Large intestine (tissue), 3 donors: Measurements from ENCODE around the gene WNT4. TPM values are rescaled to one million over a fixed set of nuclear protein-coding genes. Genes with fewer than 3 reads are reported as not detected.

Source experiments
- DNase-seq, 2 donors: peaks; one replicate each; pipeline versions ENCODE4 v3.0.0 to v3.0.0-alpha.2; 2013
- H3K27ac ChIP-seq: one replicate; pipeline ENCODE4 v1.5.1; 2013; ENCODE audit warnings: low read length
- H3K27me3 ChIP-seq: 2 replicates; pipeline ENCODE4 v1.6.1; 2013; ENCODE audit warnings: low read length; ENCODE audit not compliant: control insufficient read depth, insufficient read depth
- H3K36me3 ChIP-seq: 2 replicates; pipeline ENCODE4 v1.6.1; 2013; ENCODE audit warnings: low read length; ENCODE audit not compliant: control insufficient read depth, insufficient read depth
- H3K4me1 ChIP-seq: one replicate; pipeline ENCODE4 v1.6.1; 2013; ENCODE audit warnings: low read length; ENCODE audit not compliant: control insufficient read depth, insufficient read depth
- H3K4me3 ChIP-seq: one replicate; pipeline ENCODE4 v1.5.1; 2013; ENCODE audit warnings: low read length
- H3K9me3 ChIP-seq: one replicate; pipeline ENCODE4 v1.6.1; 2013; ENCODE audit warnings: mild to moderate bottlenecking, low read depth, low read length, moderate library complexity; ENCODE audit not compliant: control insufficient read depth
- WGBS: methylation state at CpG from one replicate; pipeline ENCODE4 v1.1.5; 2013; ENCODE audit warnings: low lambda C conversion rate; ENCODE audit not compliant: insufficient coverage; 5-methylcytosine and 5-hydroxymethylcytosine counted together
- polyA plus RNA-seq: library from polyadenylated mRNA; unstranded; fragments of 120-200 nt; gene quantifications from one replicate; pipeline ENCODE4 v1.2.1, GENCODE V29; 2013

Gene WNT4
- polyA plus RNA-seq, 1 donor: 2.2 TPM

DNA sequence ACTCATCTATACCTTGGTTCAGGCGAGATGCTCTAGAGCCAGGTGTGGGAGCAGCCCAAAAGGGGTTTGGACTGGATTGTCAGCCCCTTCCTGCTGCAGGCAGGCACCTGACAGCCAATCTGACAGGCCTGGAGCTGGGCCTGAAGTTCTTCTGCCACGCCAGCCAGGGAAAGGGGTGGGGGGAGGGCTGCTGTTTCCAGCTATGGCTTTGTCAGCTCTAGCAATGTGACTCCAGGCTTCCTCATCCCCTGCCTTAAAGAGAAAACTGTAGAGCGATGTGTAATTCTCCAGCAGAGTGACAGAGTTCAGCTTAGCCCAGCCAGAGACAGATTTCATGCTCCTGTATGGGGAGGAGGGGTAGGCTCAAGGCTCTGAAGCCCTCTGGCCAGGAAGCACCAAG, 30.3 kb downstream of the WNT4 start:
- no CpG with 5 or more reads among the region's 3 CpGs for WGBS
- no peak overlapping the region for H3K4me3 ChIP-seq
- DNase-seq: no peak
- peaks cover 32% of the 10 kb centered on the region for H3K4me1 ChIP-seq
- peaks cover 26% of the 10 kb centered on the region for H3K36me3 ChIP-seq
- no peaks in the 10 kb centered on the region for H3K27me3 ChIP-seq
- no peak overlapping the region for H3K27ac ChIP-seq
- no peaks in the 10 kb centered on the region for H3K9me3 ChIP-seq

DNA sequence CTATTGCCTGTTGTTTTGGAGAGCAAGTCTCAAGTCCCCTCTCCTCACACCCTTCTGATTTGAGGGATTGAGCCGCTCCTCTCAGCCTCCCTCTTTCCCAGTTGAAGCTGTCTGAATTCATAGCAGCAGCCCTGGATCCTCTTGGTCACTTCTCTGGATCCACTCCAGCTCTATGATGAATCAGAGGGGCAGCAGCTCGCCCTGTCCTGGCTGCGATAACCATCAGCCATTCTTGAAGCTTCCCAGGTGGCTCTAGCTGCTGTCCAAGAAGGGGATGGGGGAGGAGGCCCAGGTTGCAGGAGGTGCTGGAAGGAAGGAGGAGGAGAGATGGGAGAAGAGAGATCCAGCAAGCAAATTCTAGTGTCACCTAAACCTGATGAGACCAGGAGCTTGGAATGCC, 31.3 kb downstream of the WNT4 start:
- Histone ChIP-seq H3K27me3 (no peaks in the 10 kb centered on the region), H3K36me3 (peaks cover 22% of the 10 kb centered on the region), H3K9me3 (no peaks in the 10 kb centered on the region), H3K4me3 (no peak overlapping the region), H3K4me1 (peaks cover 32% of the 10 kb centered on the region), H3K27ac (no peak overlapping the region)
- DNase-seq: no peak
- 100% methylated on average over 1 of the region's 3 CpGs for WGBS

DNA sequence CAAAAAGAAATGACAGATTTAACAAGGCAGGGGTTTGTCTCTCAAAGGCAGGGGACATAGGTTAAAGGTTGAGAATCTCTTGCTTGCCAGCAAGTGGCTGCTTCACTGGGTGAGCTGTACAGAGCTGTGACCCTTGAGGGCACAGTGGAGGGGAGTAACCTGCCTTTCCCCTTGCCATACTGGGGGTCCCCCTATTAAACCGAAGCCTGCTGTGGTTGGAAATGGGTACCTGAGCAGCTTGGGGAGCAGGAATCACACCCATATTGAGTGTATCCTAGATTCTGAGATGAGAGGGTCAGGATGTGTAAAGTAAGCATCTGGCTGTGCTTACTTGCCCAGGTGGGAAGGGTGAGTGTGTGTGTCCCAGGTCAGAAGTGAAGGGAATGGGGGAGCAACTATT, 31.8 kb downstream of the WNT4 start:
- WGBS: no CpG with 5 or more reads among the region's 1 CpG
- H3K36me3 ChIP-seq: peaks cover 24% of the 10 kb centered on the region
- H3K27ac ChIP-seq: no peak overlapping the region
- H3K4me3 ChIP-seq: no peak overlapping the region
- peaks cover 32% of the 10 kb centered on the region for H3K4me1 ChIP-seq
- no peaks in the 10 kb centered on the region for H3K27me3 ChIP-seq
- H3K9me3 ChIP-seq: no peaks in the 10 kb centered on the region
- DNase-seq: no peak

DNA sequence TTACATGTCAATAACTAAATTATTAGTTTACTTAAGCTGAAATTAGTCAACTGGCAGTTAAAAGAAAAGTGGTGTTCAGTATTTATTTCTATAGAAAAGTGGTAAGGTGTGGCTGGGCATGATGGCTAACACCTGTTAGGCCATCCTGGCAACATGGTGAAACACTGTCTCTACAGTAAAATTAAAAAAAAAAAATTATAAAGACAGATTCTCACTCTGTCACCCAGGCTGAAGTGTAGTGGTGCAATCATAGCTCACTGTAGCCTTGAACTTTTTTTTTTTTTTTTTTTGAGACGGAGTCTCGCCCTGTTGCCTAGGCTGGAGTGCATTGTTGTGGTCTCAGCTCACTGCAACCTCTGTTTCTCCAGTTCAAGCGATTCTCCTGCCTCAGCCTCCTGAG, 32.9 kb downstream of the WNT4 start:
- WGBS: no CpG with 5 or more reads among the region's 3 CpGs
- peaks cover 30% of the 10 kb centered on the region for H3K4me1 ChIP-seq

DNA sequence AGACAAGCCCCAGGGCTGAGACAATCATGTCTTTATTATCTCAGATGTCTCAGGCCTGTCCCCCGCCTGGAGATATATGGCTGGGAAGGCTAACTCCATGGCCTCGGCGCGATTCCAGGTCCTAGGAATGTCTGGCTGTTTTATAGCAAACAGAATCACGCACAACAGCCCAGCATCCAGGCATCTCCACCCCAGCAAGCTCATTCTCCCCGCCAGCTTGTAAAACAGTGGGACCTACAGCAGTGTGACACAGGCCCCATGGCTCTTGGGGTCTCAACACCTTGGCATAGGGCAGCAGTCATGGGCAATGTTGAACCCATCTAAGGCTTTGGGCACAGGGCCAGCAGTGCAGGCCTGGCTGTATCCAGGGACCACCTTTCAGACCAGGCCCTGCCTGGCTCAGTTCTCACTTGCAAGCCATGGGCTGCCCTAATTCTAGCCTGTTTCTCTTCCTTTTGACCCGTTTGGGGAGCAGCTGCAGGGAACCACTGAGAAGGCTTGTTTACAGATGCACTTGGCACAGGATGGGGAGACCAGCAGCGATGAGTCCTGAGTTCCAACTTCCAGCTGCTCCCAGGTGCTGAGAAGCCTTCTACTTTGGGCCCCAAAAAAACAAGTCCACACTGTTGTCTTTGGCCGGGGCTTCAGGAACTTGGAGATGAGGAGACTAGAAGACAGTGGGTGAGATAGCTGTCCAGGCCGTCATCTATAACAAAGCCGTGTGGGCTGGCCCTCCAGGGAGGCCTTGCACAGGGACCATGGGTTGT, 34.4 kb downstream of the WNT4 start:
- H3K36me3 ChIP-seq: peaks cover 26% of the 10 kb centered on the region
- no CpG with 5 or more reads among the region's 11 CpGs for WGBS
- no peaks in the 10 kb centered on the region for H3K9me3 ChIP-seq
- no peaks in the 10 kb centered on the region for H3K27me3 ChIP-seq
- DNase-seq: peak in 1 of 2 donors; percentile 17
- peaks cover 17% of the 10 kb centered on the region for H3K4me1 ChIP-seq
- H3K4me3 ChIP-seq: no peak overlapping the region
- peak overlapping the region; percentile 13 for H3K27ac ChIP-seq

More for the DNA sequence above, 32.9 kb downstream of the WNT4 start:
- Histone ChIP-seq H3K27ac (no peak overlapping the region), H3K9me3 (no peaks in the 10 kb centered on the region), H3K36me3 (peaks cover 24% of the 10 kb centered on the region), H3K4me3 (no peak overlapping the region), H3K27me3 (no peaks in the 10 kb centered on the region)
- DNase-seq: no peak

DNA sequence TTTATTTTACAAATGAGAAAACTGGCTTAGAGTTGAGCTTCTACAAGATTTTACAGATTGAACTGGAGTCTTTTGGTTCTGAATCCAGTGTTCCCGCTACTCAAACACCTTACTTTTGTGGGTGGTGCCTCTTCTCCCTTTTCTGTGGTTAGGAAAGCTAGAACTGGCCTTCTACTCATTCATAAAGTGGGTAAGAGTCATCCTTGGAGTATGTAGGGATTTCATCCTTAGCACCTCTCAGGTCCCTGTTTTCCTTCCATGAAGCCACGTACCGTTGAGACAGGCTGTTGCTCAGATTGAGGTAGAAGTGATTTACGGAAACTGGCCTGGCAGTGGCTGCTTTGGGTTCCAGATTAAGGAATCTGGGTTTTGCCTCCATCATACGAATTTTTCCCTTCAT, 35.8 kb downstream of the WNT4 start:
- peaks cover 17% of the 10 kb centered on the region for H3K36me3 ChIP-seq
- no peak overlapping the region for H3K27ac ChIP-seq
- no peaks in the 10 kb centered on the region for H3K9me3 ChIP-seq
- H3K4me3 ChIP-seq: no peak overlapping the region
- H3K27me3 ChIP-seq: no peaks in the 10 kb centered on the region
- no peak for DNase-seq
- H3K4me1 ChIP-seq: peaks cover 17% of the 10 kb centered on the region
- 100% methylated on average over 3 of the region's 5 CpGs for WGBS

DNA sequence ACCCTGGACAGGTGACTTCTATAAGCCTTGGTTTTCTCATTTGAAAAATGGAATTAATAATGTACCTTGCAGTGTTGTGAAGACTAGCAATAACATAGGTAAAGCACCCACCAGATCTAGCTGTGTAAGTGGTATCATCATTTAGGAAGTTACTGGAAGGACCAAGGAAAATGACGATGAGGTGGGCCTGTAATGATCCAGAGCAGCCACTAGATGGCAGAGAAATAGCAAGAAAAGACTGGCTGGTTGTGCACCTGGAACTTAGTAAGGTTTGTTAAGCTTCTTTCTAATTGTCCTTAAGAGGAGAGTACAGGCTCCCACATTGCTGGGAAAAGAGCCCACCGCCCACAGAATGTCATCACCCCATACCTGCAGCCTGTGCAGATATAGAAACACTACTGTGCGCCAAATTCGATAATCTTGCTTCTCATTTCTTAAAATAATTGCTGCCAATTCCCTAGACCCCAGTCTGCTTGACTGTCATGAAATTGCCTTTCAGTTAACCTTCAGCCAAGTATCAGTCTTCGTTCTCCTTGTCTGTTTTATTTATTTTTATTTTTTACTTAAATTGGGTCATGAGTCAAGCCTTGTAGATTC, 37.2 kb downstream of the WNT4 start:
- Histone ChIP-seq H3K36me3 (peaks cover 13% of the 10 kb centered on the region), H3K27ac (no peak overlapping the region), H3K9me3 (no peaks in the 10 kb centered on the region), H3K4me1 (peaks cover 17% of the 10 kb centered on the region), H3K27me3 (no peaks in the 10 kb centered on the region), H3K4me3 (no peak overlapping the region)
- 100% methylated on average over 2 of the region's 5 CpGs for WGBS
- DNase-seq: peak in 1 of 2 donors; percentile 60

DNA sequence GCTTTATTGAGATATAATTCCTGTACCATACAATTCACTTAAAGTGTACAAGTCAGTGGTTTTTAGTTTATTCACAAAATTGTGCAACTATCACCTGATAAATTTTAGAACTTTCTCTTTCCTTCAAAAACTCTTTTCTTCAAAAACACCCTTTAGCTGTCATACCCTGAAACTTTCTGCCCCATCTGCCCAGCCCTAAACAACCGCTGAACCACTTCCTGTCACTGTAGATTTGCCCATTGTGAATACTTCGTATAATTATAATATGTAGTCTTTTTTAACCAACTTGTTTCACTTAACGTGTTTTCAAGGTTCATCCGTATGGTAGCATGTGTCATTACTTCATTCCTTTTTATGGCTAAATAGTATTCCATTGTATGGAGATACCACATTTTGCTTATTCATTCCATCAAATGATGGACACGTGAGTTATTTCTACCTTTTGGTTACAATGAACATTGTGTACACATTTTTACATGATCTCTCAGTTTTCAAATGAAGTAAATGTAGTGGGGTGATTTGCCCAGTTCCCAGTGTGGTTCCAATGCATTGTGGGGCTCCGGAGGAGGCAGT, 37.9 kb downstream of the WNT4 start:
- 99% methylated on average over 5 of the region's 6 CpGs for WGBS
- peaks cover 17% of the 10 kb centered on the region for H3K36me3 ChIP-seq

DNA sequence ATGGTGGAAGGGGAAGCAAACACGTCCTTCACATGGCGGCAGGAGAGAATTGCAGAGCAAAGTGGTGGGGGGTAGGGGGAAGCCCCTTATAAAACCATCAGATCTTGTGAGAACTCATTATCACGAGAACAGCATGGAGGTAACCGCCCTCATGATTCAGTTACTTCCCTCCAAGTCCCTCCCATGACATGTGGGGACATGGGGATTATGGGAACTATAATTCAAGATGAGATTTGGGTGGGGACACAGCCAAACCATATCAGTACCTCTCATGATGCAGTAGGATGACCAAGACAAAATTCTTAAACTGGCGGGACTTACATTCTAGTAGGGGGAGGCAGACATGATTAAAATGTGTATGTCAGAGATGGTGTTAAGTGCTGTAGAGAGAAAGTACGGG, 38.8 kb downstream of the WNT4 start:
- Histone ChIP-seq H3K9me3 (no peaks in the 10 kb centered on the region), H3K27ac (no peak overlapping the region), H3K4me1 (peaks cover 12% of the 10 kb centered on the region), H3K36me3 (peaks cover 18% of the 10 kb centered on the region), H3K4me3 (no peak overlapping the region), H3K27me3 (no peaks in the 10 kb centered on the region)
- no CpG with 5 or more reads among the region's 6 CpGs for WGBS
- no peak for DNase-seq

More for the DNA sequence above, 37.9 kb downstream of the WNT4 start:
- Histone ChIP-seq H3K4me3 (no peak overlapping the region), H3K27ac (no peak overlapping the region), H3K27me3 (no peaks in the 10 kb centered on the region), H3K9me3 (no peaks in the 10 kb centered on the region), H3K4me1 (peaks cover 17% of the 10 kb centered on the region)
- no peak for DNase-seq

DNA sequence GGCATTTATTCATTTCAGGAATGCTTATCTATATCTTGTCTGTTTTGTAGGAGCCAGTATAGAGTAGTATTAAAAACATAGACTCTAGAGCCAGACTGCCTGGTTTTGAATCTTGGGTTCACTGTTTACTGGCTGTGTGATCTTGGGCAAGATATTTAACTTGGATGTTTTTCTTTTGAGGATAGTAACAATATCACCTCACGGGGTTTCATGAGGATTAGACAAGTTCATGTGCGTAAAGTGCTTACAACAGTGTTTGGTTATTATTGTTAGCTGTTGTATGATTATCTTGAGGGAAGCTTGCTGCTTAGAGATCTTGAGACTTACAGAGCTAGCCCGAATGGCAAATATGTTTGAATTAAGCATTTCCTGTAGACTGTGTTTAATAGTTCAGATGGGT, 40.2 kb downstream of the WNT4 start:
- H3K4me3 ChIP-seq: no peak overlapping the region
- no peaks in the 10 kb centered on the region for H3K27me3 ChIP-seq
- no CpG with 5 or more reads among the region's 3 CpGs for WGBS
- H3K36me3 ChIP-seq: peaks cover 22% of the 10 kb centered on the region
- H3K4me1 ChIP-seq: peaks cover 4% of the 10 kb centered on the region
- no peak overlapping the region for H3K27ac ChIP-seq
- DNase-seq: no peak
- H3K9me3 ChIP-seq: no peaks in the 10 kb centered on the region
